ENCODE data around the gene MGP. TPM values are rescaled to one million over a fixed set of nuclear protein-coding genes. Genes with fewer than 3 reads are reported as not detected.

Gene MGP
- total RNA-seq, result 10 to 100 TPM; 56.7 to 76.8 TPM
- polyA plus RNA-seq (ENCODE audit: insufficient read depth, low read depth, low replicate concordance), result 656 TPM
- long read RNA-seq, donor 1, transcript MGP-203 (4 exons, 1,405 nt), result major isoform, 73 of 81 reads
- long read RNA-seq, donor 1, partial matches to known transcripts, result 0 of 81 reads
- long read RNA-seq, donor 1, other reads (novel, unspliced or antisense), result 8 of 81 reads
- long read RNA-seq, donor 2, transcript MGP-203 (4 exons, 1,405 nt), result major isoform, 25 of 25 reads
- long read RNA-seq, donor 2, partial matches to known transcripts, result 0 of 25 reads
- long read RNA-seq, donor 2, other reads (novel, unspliced or antisense), result 0 of 25 reads

DNA sequence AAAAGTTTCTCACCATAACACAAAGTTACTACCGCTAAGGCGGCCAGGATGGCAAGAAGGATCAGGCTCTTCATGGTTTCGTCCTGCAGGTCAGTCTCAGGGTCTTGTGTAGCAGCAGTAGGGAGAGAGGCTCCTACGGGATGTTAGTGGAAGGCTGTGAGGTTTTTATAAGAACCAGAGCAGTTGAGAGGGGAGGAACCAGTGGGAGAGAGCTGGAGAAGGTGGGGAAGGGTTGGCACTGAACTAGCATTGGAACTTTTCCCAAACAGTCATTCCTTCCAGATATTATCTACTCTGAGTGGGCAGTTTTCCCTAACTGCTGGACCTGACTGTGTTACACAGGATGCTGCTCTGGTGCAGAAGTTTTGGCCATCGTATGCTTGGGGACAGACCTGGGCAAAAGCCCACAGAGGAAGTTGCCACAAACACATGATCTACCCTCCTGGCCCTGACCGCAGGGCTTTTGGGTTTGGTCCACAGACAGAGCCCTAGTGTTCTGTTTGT, at the start of gene MGP:
Gene MGP, minus strand, starts transcription at position 137 of the 504 bp plus-strand sequence. Its CDS starts 63 bp downstream, at position 74.
- H3K36me3 ChIP-seq (ENCODE audit: low read depth, missing control alignments), result no peaks in the 10 kb centered on the region
- peak within 1 kb of the TSS; percentile 83 to 85 for H3K27ac ChIP-seq
- 35 to 39% methylated on average over 6 of the region's 6 CpGs for WGBS, 2 donors
- H3K27me3 ChIP-seq, result no peaks in the 10 kb centered on the region
- peak; percentile 30 for DNase-seq
- peak within 1 kb of the TSS; percentile 42 to 59 for H3K4me3 ChIP-seq
- TF ChIP-seq, protein P1, sequence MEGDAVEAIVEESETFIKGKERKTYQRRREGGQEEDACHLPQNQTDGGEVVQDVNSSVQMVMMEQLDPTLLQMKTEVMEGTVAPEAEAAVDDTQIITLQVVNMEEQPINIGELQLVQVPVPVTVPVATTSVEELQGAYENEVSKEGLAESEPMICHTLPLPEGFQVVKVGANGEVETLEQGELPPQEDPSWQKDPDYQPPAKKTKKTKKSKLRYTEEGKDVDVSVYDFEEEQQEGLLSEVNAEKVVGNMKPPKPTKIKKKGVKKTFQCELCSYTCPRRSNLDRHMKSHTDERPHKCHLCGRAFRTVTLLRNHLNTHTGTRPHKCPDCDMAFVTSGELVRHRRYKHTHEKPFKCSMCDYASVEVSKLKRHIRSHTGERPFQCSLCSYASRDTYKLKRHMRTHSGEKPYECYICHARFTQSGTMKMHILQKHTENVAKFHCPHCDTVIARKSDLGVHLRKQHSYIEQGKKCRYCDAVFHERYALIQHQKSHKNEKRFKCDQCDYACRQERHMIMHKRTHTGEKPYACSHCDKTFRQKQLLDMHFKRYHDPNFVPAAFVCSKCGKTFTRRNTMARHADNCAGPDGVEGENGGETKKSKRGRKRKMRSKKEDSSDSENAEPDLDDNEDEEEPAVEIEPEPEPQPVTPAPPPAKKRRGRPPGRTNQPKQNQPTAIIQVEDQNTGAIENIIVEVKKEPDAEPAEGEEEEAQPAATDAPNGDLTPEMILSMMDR (IDR thresholded peaks at IDR 0.05), result no peak
- no peak for TF ChIP-seq POLR2A (IDR thresholded peaks at IDR 0.05)
- no peaks in the 10 kb centered on the region for H3K9me3 ChIP-seq
- H3K4me1 ChIP-seq, result no peaks in the 10 kb centered on the region
- intact Hi-C loops (cut with DNase I; ENCODE audit: low total_unique reads), result no loop called here

DNA sequence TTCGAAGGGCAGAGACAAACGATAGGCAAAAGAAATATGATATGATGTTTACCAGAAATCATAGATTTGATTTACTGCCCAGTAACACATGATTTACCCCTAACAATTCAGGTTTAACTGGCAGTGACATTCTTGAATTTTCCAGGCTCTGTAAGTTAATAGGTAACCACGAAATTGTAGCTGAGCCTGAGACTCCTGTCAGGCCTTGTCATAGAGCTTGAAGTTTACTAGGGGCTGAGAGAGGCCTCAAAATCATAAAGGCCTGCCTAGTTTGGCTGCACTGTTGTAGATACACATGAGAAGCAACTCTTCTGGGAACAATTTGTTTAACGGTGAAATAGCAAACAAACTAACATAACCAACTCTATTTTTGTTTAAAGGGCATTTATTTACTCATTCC, 49.4 kb upstream of the MGP start:
- Histone ChIP-seq H3K4me1 (no peaks in the 10 kb centered on the region), H3K27ac (peak overlapping the region in 1 of 2 donors; percentile 43), H3K27me3 (no peaks in the 10 kb centered on the region), H3K36me3 (ENCODE audit: low read depth, missing control alignments) (no peaks in the 10 kb centered on the region), H3K9me3 (no peaks in the 10 kb centered on the region), H3K4me3 (no peak overlapping the region)
- 55 to 60% methylated on average over 4 of the region's 4 CpGs for WGBS, 2 donors
- intact Hi-C loops (cut with DNase I; ENCODE audit: low total_unique reads), result no loop called here
- DNase-seq, result no peak
- no peak for TF ChIP-seq POLR2A (IDR thresholded peaks at IDR 0.05)
- TF ChIP-seq, protein P1 (IDR thresholded peaks at IDR 0.05), result no peak

DNA sequence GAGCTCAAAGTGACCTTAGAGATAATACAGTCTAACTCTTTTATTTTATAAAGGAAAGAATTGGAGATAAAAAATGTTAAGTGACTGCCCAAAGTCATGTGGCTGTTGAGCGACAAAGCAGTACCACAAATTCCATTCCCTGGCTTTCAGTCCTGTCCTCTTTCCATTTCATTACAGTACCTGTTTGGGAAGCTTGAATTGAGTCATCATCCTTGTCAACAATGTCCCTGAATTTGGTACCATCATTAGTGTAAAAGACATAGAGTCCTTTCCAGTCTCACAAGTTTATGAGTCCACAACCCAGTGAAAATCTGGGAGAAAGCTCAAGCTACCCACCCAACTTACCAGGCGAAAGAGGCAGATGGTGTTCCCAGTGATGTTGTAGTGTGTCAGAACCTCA, 48.9 kb upstream of the MGP start:
- no peaks in the 10 kb centered on the region for H3K27me3 ChIP-seq
- WGBS, 2 donors, result 95 to 98% methylated on average over 2 of the region's 2 CpGs
- no peaks in the 10 kb centered on the region for H3K9me3 ChIP-seq
- no peaks in the 10 kb centered on the region for H3K36me3 ChIP-seq (ENCODE audit: low read depth, missing control alignments)
- no peak for DNase-seq
- no peak overlapping the region for H3K4me3 ChIP-seq
- intact Hi-C loops (cut with DNase I; ENCODE audit: low total_unique reads), result no loop called here
- H3K27ac ChIP-seq, result no peak overlapping the region
- no peaks in the 10 kb centered on the region for H3K4me1 ChIP-seq
- TF ChIP-seq, protein P1 (IDR thresholded peaks at IDR 0.05), result no peak
- no peak for TF ChIP-seq POLR2A (IDR thresholded peaks at IDR 0.05)

DNA sequence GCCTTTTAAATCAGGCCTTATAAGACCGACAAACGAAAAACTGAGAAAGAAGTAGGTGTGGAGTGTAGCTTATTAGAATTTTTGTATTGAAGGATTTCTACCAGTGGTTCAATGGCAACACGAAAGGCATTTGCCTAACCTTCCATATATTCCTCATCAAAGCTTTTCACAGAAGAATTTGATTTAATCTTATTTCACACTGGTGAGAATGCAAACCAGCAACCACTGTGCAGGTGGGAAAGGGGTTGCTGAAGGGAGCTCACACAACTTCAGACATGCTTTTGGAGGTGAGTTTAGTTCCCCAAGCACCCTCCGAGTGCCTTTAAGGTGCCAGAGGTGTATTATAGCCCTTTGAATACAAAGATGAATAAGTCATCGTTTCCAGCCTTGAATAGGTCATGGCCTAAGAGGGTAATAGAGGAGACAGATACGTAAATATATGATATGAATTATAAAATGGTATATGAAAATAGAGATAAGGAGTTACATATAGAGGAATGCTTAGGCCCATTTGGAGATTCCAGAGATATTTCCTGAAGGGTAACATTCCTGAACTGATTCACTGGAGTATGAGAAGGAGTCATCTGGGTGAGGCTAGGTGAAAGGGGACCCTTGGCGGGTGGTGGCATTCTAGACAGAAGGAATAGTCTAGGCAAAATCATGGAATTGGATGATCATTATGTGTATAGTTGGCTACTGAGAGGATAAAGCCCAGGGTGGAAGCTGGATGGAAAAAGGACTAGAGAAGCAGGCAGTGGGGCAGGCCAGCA, 46.3 kb upstream of the MGP start:
- Histone ChIP-seq H3K4me1 (peaks cover 5% of the 10 kb centered on the region), H3K27me3 (no peaks in the 10 kb centered on the region), H3K36me3 (ENCODE audit: low read depth, missing control alignments) (no peaks in the 10 kb centered on the region), H3K27ac (no peak overlapping the region), H3K4me3 (no peak overlapping the region), H3K9me3 (no peaks in the 10 kb centered on the region)
- DNase-seq, result no peak
- TF ChIP-seq, protein P1 (IDR thresholded peaks at IDR 0.05), result no peak
- TF ChIP-seq POLR2A (IDR thresholded peaks at IDR 0.05), result no peak
- WGBS, 2 donors, result 90 to 93% methylated on average over 7 of the region's 7 CpGs
- intact Hi-C loops (cut with DNase I; ENCODE audit: low total_unique reads), result no loop called here

All from testis (tissue), 5 donors.